MCF 10A (cell line): ENCODE data around the gene RELL2. TPM values are rescaled to one million over a fixed set of nuclear protein-coding genes. Genes with fewer than 3 reads are reported as not detected.

Source experiments
- BruUV-seq: library from RNA; stranded (reverse); fragments of 400-500 nt; replicated peaks from 2 replicates; lab custom pipeline; 2021; lab: Mats Ljungman, UMichigan
- CTCF ChIA-PET: fragments of 300-600 bp; sonication (Branson Sonifier 250); formaldehyde crosslinking; extraction: SDS; loops from one replicate; lab custom pipeline; 2021; ENCODE audit warnings: antibody characterized with exemption, inconsistent platforms; lab: Yijun Ruan, JAX
- POLR2A ChIA-PET: fragments of 300-600, 350-650 bp; sonication (Branson Sonifier 250); formaldehyde crosslinking; extraction: SDS; loops from one replicate; lab custom pipeline; 2020; ENCODE audit warnings: antibody characterized with exemption, inconsistent platforms; lab: Yijun Ruan, JAX
- DNase-seq: peaks from one replicate; pipeline ENCODE4 v3.0.0-alpha.2; 2018; ENCODE audit not compliant: unreplicated experiment
- H3K27ac Mint-ChIP-seq: one replicate; pipeline ENCODE4 v1.8.0; 2022; ENCODE audit warnings: mild to moderate bottlenecking, low read depth, mixed read lengths; ENCODE audit not compliant: unreplicated experiment
- H3K27me3 Mint-ChIP-seq: one replicate; pipeline ENCODE4 v1.8.0; 2022; ENCODE audit warnings: mixed read lengths; ENCODE audit not compliant: insufficient read depth, unreplicated experiment
- H3K36me3 Mint-ChIP-seq: one replicate; pipeline ENCODE4 v1.8.0; 2022; ENCODE audit warnings: mild to moderate bottlenecking, moderate library complexity, mixed read lengths; ENCODE audit not compliant: insufficient read depth, unreplicated experiment
- H3K4me1 Mint-ChIP-seq: one replicate; pipeline ENCODE4 v1.8.0; 2022; ENCODE audit warnings: mixed read lengths; ENCODE audit not compliant: insufficient read depth, unreplicated experiment
- H3K4me3 Mint-ChIP-seq: one replicate; pipeline ENCODE4 v1.8.0; 2022; ENCODE audit warnings: mild to moderate bottlenecking, moderate library complexity, mixed read lengths; ENCODE audit not compliant: unreplicated experiment
- H3K9me3 Mint-ChIP-seq: one replicate; pipeline ENCODE4 v1.8.0; 2022; ENCODE audit warnings: mixed read lengths; ENCODE audit not compliant: unreplicated experiment
- intact Hi-C: fragments of 100-400 bp; cut with micrococcal nuclease; formaldehyde crosslinking; loops from 2 replicates; pipeline ENCODE4 v1.14.1; 2022
- total RNA-seq: library from RNA; stranded (reverse); gene quantifications from 2 replicates; pipeline ENCODE4 v1.2.3, GENCODE V29; 2022
- TF ChIP-seq, protein P1 (sequence below): fragments of 200-600 bp; IDR thresholded peaks from one replicate; pipeline ENCODE4 v1.8.0; 2022; ENCODE audit warnings: antibody characterized with exemption, mild to moderate bottlenecking; ENCODE audit not compliant: unreplicated experiment

RELL2 gene
- total RNA-seq, 1 experiment from 2014 or later, result 12.5 TPM

DNA sequence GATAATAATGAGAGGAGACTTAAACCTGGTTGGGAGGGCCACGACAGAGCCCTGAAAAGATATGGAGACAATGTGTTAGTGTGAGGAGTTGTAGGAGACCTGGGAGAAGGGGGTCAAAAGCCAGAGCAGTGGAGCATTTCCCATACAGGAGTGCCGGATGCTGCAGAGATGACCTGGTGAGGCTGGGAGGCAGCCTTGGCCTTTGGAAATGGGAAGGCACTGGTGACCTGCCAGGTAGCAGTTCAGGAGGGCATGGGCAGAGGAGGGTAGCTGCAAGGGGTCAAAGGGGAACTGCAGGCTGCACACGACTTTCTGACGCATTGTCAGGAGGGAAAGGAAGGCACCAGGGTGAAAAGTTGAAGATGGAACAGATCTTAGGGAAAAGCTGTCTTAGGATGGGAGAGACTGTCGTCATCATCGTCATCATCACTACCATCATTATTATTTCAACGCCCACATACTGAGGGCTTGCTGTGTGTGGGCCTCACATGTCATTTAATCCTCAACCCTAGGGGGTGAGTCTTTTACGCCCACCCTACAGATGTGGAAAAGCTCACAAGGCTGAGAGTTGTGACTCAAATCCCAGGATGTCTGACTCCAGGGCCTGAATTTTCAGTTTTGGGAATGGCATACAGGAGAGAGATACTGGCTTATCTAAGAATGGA is 31.9 kb downstream of the RELL2 start:
- intact Hi-C loops, result no loop called here
- no peak overlapping the region for H3K4me3 Mint-ChIP-seq
- CTCF ChIA-PET, result interaction anchor here (0.7 to 11.4 kb wide), 20 partner anchors 9 to 658 kb away, joined by 3 to 123 read pairs (median 4); partner anchors contain the start of genes PCDH1, PCDH12 and RNF14
- H3K4me1 Mint-ChIP-seq, result peaks cover 4% of the 10 kb centered on the region
- TF ChIP-seq, protein P1, sequence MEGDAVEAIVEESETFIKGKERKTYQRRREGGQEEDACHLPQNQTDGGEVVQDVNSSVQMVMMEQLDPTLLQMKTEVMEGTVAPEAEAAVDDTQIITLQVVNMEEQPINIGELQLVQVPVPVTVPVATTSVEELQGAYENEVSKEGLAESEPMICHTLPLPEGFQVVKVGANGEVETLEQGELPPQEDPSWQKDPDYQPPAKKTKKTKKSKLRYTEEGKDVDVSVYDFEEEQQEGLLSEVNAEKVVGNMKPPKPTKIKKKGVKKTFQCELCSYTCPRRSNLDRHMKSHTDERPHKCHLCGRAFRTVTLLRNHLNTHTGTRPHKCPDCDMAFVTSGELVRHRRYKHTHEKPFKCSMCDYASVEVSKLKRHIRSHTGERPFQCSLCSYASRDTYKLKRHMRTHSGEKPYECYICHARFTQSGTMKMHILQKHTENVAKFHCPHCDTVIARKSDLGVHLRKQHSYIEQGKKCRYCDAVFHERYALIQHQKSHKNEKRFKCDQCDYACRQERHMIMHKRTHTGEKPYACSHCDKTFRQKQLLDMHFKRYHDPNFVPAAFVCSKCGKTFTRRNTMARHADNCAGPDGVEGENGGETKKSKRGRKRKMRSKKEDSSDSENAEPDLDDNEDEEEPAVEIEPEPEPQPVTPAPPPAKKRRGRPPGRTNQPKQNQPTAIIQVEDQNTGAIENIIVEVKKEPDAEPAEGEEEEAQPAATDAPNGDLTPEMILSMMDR, result no peak
- POLR2A ChIA-PET, result interaction anchor here (1.4 to 1.5 kb wide), 2 partner anchors 11 to 207 kb away, joined by 4 read pairs; no protein-coding TSS in a partner anchor
- H3K36me3 Mint-ChIP-seq, result peaks cover 33% of the 10 kb centered on the region
- no peak for DNase-seq
- H3K9me3 Mint-ChIP-seq, result no peaks in the 10 kb centered on the region
- peak overlapping the region; percentile 11 for H3K27ac Mint-ChIP-seq
- no TSS peak for BruUV-seq
- no peaks in the 10 kb centered on the region for H3K27me3 Mint-ChIP-seq

DNA sequence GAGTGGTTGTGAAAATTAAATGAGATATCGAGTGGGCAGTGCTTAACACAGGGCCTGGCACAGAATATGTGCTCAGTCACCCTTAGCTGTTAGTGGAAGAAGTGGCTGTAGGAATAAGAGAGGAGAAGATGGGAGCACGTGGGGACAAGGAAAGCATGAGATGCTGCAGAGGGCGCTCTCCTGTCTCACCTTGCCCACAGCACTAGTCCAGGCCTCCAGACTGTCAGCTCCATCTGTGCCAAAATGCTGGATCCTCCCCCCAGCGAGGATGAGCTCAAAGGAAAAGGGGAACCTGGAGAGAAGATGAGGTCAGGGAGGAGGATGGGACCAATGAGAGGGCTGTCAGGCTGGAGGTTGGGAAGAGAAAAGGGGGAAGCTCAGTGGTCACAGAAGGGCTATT is 32.7 kb downstream of the RELL2 start:
- H3K36me3 Mint-ChIP-seq, result peaks cover 41% of the 10 kb centered on the region
- H3K4me3 Mint-ChIP-seq, result no peak overlapping the region
- intact Hi-C loops, result no loop called here
- CTCF ChIA-PET, result interaction anchor here (0.7 to 11.4 kb wide), 20 partner anchors 8 to 657 kb away, joined by 3 to 123 read pairs (median 4); partner anchors contain the start of genes PCDH1, PCDH12 and RNF14
- peaks cover 4% of the 10 kb centered on the region for H3K4me1 Mint-ChIP-seq
- no peaks in the 10 kb centered on the region for H3K9me3 Mint-ChIP-seq
- H3K27me3 Mint-ChIP-seq, result no peaks in the 10 kb centered on the region
- DNase-seq, result no peak
- TF ChIP-seq, protein P1, result no peak
- no TSS peak for BruUV-seq
- H3K27ac Mint-ChIP-seq, result peak overlapping the region; percentile 0
- POLR2A ChIA-PET, result interaction anchor here (0.7 to 1.5 kb wide), 3 partner anchors 10 to 206 kb away, joined by 3 to 4 read pairs (median 4); partner anchors contain the start of gene FCHSD1

DNA sequence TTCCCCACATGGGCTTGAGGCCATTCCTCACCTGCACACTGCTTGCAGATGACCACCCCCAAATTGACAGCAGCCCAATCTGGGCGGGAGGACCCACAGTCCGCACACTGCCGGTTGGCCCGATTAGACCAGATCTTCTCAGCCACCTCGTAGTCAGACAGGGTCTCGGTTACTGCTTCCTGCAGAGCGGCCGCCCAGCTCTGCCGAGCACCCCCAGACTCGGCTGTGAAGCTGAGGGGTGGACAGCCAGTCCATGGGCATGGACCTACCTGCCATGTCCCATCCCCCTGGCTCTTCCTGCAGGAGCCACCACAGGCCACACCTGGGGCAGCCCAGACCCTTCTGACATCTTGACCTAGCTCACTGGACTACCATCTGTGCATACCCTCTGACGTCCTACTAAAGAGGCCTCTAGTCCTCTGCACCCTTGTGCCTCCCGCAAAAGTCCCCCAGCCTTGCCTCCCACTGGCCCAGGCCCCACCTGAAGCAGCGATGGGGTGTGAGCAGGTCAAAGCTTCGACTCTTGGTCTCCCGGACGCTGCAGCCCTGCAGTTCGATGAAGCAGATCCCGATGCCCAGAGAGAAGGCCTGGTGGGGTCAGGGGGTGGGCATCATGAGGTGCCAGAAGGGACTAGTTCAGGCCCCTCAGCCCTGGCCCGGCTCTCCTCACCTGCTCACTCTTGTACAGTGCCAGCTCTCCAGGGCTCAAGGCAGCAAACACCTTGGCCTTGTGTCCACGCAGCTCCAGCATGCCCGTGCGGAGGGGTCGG is 35.5 kb downstream of the RELL2 start:
- no peaks in the 10 kb centered on the region for H3K27me3 Mint-ChIP-seq
- intact Hi-C loops, result no loop called here
- TF ChIP-seq, protein P1, result no peak
- ChIA-PET CTCF (interaction anchor here (0.6 to 11.4 kb wide), 10 partner anchors 8 to 471 kb away, joined by 3 to 123 read pairs (median 5); partner anchors contain the start of gene ARAP3), POLR2A (interaction anchor here (1.0 to 1.1 kb wide), 2 partner anchors 10 to 289 kb away, joined by 3 read pairs; partner anchors contain the start of gene ARAP3)
- peaks cover 39% of the 10 kb centered on the region for H3K36me3 Mint-ChIP-seq
- no peak overlapping the region for H3K4me3 Mint-ChIP-seq
- H3K9me3 Mint-ChIP-seq, result no peaks in the 10 kb centered on the region
- no peaks in the 10 kb centered on the region for H3K4me1 Mint-ChIP-seq
- BruUV-seq, result no TSS peak
- DNase-seq, result no peak
- H3K27ac Mint-ChIP-seq, result no peak overlapping the region
